Amygdala (tissue), 56 donors: Measurements from ENCODE around the gene SREBF2.

Experiments used
- DNase-seq, 56 donors: peaks; one replicate each; lab custom pipeline; 2025; lab: John Stamatoyannopoulos, UW

The SREBF2 gene

GRCh38 chr22:41874090-41874489, 41.2 kb downstream of the SREBF2 start:
- DNase-seq: no peak

- DNase-seq: no peak
Measured at GRCh38 chr22:41875531-41876270, 42.8 kb downstream of the SREBF2 start.

DNA sequence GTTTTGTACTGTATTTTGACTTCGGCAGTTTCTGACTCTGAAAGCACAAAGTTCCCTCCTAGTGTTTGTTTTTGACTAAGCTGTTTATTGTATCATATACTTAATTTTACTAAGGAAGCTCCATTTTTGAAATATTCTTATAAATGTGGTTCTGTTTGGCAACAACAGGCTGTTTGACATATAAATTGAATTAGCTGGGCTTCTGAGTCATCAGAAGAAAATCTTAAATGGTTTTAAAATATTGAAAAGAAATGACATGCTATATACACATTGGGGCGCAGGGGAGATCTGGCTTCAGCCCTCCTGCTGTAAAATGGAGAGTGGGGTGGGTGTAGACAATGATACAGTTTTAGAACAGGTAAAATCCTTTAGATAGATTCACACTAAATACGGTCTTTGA, 43.4 kb downstream of the SREBF2 start:
- DNase-seq: no peak

GRCh38 chr22:41876675-41877074, 43.8 kb downstream of the SREBF2 start:
- DNase-seq: no peak

DNA sequence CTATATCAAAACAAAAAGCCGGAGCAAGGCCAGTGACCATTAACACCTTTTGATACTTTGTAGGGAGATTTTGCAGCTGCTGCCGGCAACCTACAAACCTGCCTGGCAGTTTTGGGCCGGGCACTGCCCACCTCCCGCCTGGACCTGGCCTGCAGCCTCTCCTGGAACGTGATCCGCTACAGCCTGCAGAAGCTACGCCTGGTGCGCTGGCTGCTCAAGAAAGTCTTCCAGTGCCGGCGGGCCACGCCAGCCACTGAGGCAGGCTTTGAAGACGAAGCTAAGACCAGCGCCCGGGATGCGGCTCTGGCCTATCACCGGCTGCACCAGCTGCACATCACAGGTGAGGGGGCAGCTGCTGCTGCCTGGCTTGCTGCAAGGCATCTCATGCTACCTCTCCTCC, 47.7 kb downstream of the SREBF2 start:
- no peak for DNase-seq

GRCh38 chr22:41883400-41883799, 50.5 kb downstream of the SREBF2 start:
- DNase-seq: no peak

- DNase-seq: no peak
Measured at GRCh38 chr22:41885116-41885515, 52.2 kb downstream of the SREBF2 start.

DNA sequence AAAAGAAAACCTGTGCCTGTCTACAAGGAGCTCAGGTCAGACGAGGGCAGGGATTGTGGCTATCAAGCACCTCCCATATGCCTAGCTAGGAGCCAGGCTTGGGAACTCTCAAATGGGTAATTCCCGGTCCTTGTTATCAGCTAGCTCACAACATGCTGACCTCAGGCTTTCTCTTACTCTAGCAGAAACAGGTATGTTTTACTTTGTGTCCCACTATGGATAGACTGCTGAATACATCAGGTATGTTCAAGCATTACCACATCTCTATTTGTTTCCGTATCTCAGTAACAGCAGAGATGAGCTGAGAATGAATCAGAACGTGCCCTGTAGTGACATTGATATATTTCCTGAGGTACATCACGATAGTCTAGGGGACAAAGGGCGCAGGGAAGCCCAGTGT, 52.6 kb downstream of the SREBF2 start:
- DNase-seq: no peak

GRCh38 chr22:41888627-41889200, 55.8 kb downstream of the SREBF2 start:
- DNase-seq: no peak

- no peak for DNase-seq
Measured at GRCh38 chr22:41891407-41891806, 58.5 kb downstream of the SREBF2 start.

DNA sequence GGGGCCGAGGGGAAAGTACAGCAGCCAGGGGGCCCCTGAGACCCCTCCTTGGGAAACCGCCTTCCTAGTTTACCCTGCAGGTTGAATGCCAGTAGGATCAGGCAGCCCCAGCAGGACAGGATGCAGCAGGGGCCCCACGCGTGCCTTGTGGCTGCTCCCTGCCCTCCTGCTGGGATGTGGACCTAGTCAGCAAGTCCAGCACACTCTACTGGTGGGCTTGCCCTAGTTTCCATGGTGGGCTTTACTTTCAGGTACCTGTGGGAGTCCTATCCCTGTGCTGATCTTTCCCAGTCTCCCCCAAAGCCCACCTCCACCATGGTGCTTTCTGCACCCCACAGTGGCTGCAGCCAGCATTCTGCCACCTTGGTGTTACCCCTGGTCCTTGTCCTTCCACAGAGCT, 59.8 kb downstream of the SREBF2 start:
- no peak for DNase-seq

DNA sequence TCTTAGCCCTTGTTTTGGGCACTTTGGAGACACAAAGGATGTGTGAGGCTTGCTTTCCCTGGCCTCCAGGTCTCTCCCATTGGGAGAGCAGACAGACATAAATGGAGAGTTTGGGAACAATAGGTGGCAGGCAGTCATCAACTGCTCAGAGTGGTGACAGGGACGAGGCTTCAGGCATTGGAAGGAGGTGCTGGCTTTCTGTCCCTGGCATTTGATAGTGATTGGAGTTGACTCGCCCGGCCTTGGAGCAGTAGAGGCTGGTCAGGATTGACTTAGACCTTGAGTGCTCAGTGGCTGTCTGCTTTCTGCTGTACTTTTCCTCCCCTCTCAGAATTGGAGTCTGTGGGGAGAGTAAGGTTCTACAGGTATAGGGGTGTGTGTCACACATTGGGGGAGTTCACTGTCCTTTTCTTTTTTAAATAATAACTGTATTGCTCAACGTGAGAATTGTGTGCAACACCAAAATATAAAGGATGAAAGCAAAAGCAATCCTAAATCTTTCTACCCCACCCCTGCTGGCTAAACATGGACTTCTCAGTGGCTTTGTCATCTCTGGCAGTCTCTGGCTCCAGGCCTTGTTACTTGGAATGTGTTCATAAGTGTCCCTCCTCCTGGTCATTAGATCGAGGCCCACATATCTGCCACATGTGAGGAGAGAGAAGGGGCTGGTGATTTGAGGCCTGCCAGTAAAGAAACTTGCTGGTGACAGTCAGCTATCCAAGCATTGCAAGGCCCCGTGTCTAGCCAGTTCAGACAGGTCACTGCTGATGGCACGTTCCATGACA, 60.9 kb downstream of the SREBF2 start:
- DNase-seq: no peak

- no peak for DNase-seq
Measured at GRCh38 chr22:41898645-41899044, 65.7 kb downstream of the SREBF2 start.

- DNase-seq: no peak
Measured at GRCh38 chr22:41899110-41899509, 66.2 kb downstream of the SREBF2 start.

DNA sequence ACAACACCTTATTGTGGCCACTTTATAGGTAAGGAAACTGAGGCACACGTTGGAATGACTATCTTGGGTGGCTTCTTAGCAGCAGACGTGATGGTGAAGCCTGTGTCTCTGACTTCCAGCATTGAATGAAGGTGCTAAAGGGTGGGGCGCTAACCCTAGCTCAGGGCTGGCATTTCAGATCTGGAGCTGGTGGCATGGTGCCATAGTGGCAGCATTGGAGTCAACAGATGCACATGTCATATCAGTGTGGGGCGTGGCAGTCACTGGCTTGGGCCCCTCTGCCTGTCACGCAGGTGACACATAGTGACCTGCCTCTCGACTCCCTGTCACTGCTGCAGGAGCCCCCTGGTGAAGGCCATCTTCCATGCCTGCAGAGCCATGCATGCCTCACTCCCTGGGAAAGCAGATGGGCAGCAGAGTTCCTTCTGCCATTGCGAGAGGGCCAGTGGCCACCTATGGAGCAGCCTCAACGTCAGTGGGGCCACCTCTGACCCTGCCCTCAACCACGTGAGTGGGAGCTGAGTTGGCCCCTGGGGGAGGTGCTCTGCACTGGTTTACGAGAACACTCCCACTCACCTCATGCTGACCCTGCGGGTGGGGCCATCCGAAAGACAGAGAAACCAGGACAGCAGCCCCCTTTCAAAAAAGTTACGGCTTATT, 67.2 kb downstream of the SREBF2 start:
- no peak for DNase-seq

- no peak for DNase-seq
Measured at GRCh38 chr22:41900652-41901312, 67.9 kb downstream of the SREBF2 start.

GRCh38 chr22:41902016-41902415, 69.1 kb downstream of the SREBF2 start:
- no peak for DNase-seq

GRCh38 chr22:41902932-41903421, 70.1 kb downstream of the SREBF2 start:
- peak in 3 of 56 donors; percentile 8 to 54 (median 28) for DNase-seq

DNA sequence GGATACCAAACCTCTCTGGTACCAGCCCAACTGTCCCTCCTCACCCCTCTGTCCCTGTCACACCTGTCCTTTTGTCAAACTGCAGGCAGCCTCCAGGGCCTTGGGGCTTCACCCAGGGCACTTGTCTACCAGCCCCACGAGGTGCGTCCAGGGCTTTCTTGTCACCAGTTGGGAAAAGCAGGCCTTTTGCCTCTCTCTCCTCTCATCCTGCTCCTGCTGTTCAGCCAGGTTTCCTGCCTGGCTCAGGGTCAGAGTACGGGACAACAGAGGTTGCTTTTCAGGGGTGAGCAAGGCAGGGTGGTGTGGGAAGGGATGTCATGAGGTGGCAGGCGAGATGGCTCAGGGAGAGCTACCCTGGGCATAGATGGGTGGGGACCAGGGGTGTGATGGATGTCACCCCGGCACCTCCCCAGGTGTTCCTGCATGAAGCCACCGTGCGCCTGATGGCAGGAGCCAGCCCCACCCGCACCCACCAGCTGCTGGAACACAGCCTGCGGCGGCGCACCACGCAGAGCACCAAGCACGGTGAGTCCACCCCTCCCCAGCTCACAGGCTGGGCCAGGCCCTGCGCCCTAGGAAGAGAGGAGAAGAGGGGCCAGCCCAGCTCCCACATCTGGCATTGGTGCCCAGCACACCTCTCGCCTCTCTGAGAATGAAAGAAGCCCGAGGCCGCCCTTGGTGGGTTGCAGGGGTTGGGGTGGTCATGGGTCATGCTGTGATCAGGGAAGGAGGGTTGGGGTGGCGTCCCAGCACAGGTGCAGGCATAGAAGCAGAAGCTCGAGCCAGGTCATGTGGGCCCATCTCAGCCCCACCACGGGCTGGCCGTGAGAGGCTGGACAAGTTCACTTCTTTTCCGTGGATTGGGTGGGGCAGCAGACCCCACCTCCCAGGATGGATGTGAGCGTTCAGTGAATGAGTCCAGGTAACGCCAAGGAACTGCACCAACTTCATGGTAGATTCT, 71.8 kb downstream of the SREBF2 start:
- no peak for DNase-seq
